Keratinocyte (primary cell): ENCODE data around the gene TP73. TPM values are rescaled to one million over a fixed set of nuclear protein-coding genes. Genes with fewer than 3 reads are reported as not detected.

Experiments
- DNase-seq: peaks from one replicate; pipeline ENCODE4 v3.0.0-alpha.2; 2011; ENCODE audit warnings: low read depth, missing footprints, low spot score
- FAIRE-seq: peaks from 2 replicates; lab custom pipeline; 2011; peaks lifted over from hg19 to GRCh38; lab: Jason Lieb, UNC
- H2AFZ ChIP-seq: 2 replicates; pipeline ENCODE4 v1.6.0; 2012; ENCODE audit warnings: low read length, control low read depth, inconsistent platforms; ENCODE audit not compliant: control insufficient read depth
- H3K27ac ChIP-seq: 2 replicates; pipeline ENCODE4 v1.5.1; 2011; ENCODE audit warnings: low read length; ENCODE audit not compliant: control insufficient read depth, insufficient read depth
- H3K27me3 ChIP-seq: 3 replicates; pipeline ENCODE4 v1.6.0; 2011; ENCODE audit warnings: low read length; ENCODE audit not compliant: control insufficient read depth, insufficient read depth; ENCODE audit errors: extremely low read depth
- H3K36me3 ChIP-seq, 2 experiments: 2 replicates in 1 of 2; 3 replicates in 1 of 2; pipeline ENCODE4 v1.5.1; 2011; ENCODE audit warnings: low read length in 2 of 2, mild to moderate bottlenecking in 1 of 2; ENCODE audit not compliant: control insufficient read depth in 2 of 2, insufficient read depth in 2 of 2; ENCODE audit errors: extremely low read depth in 1 of 2
- H3K4me1 ChIP-seq: 3 replicates; pipeline ENCODE4 v1.5.1; 2011; ENCODE audit warnings: low read length; ENCODE audit not compliant: control insufficient read depth, insufficient read depth; ENCODE audit errors: extremely low read depth
- H3K4me2 ChIP-seq: 3 replicates; pipeline ENCODE4 v1.6.0; 2011; ENCODE audit warnings: low read depth, low read length; ENCODE audit not compliant: control insufficient read depth, insufficient read depth; ENCODE audit errors: extremely low read depth
- H3K4me3 ChIP-seq, 3 experiments: fragments of 200-600 bp in 1 of 3; sonication (generic) in 1 of 3; 2 replicates in 2 of 3; 3 replicates in 1 of 3; pipeline ENCODE4 v1.5.1; 2011 to 2016; ENCODE audit warnings: low read length in 3 of 3, mild to moderate bottlenecking in 3 of 3, control low read depth in 2 of 3, inconsistent platforms in 1 of 3, low read depth in 1 of 3, mixed read lengths in 1 of 3, mixed run types in 1 of 3, moderate library complexity in 1 of 3; ENCODE audit not compliant: control insufficient read depth in 2 of 3, insufficient read depth in 2 of 3; ENCODE audit errors: extremely low read depth in 1 of 3
- H3K79me2 ChIP-seq: 2 replicates; pipeline ENCODE4 v1.6.0; 2012; ENCODE audit warnings: low read length; ENCODE audit not compliant: control insufficient read depth, insufficient read depth
- H3K9ac ChIP-seq: 3 replicates; pipeline ENCODE4 v1.6.0; 2011; ENCODE audit warnings: low read length; ENCODE audit not compliant: control insufficient read depth, insufficient read depth; ENCODE audit errors: extremely low read depth
- H3K9me1 ChIP-seq: 3 replicates; pipeline ENCODE4 v1.6.0; 2011; ENCODE audit warnings: low read length; ENCODE audit not compliant: control insufficient read depth, insufficient read depth; ENCODE audit errors: extremely low read depth
- H3K9me3 ChIP-seq: 2 replicates; pipeline ENCODE4 v1.5.1; 2012; ENCODE audit warnings: low read depth, low read length; ENCODE audit not compliant: control insufficient read depth
- H4K20me1 ChIP-seq: 3 replicates; pipeline ENCODE4 v1.6.0; 2011; ENCODE audit warnings: low read length; ENCODE audit not compliant: control insufficient read depth, insufficient read depth; ENCODE audit errors: extremely low read depth
- EZH2 ChIP-seq: IDR thresholded peaks from one replicate; pipeline ENCODE4 v1.6.1; 2012; ENCODE audit warnings: inconsistent platforms, mild to moderate bottlenecking, low read length, moderate library complexity
- dilution Hi-C: fragments of 300-500 bp; cut with MboI; formaldehyde crosslinking; loops from one replicate; pipeline ENCODE4 v1.7.0; 2020; ENCODE audit warnings: low sequenced_read_pairs; ENCODE audit not compliant: extremely low pct_ligation_motif_present
- polyA plus RNA-seq, 5 experiments: library from polyadenylated mRNA; depleted of rRNA in 3 of 5; stranded (reverse) in 3 of 5; stranded (forward) in 1 of 5; unstranded in 1 of 5; fragments of >200 nt; gene quantifications; 1 replicate in 1 of 5; 2 replicates in 3 of 5; 3 replicates in 1 of 5; pipeline versions ENCODE4 v1.2.1 to v1.2.3, GENCODE V29; 2011 to 2012; ENCODE audit warnings: missing spikeins in 2 of 5, low read depth in 1 of 5, low replicate concordance in 1 of 5
- TF ChIP-seq, protein P1 (sequence below), 3 experiments: IDR thresholded peaks in 1 of 3; conservative IDR thresholded peaks in 1 of 3; optimal IDR thresholded peaks in 1 of 3; 2 replicates in 2 of 3; 3 replicates in 1 of 3; pipeline versions ENCODE3 to v1.5.1; 2011; ENCODE audit warnings: low read length in 3 of 3, mild to moderate bottlenecking in 3 of 3, moderate library complexity in 2 of 3, control low read depth in 1 of 3, inconsistent platforms in 1 of 3; ENCODE audit not compliant: insufficient read depth in 2 of 3; ENCODE audit errors: extremely low read depth in 1 of 3

Gene TP73
- polyA plus RNA-seq, 1 donor (not counting 4 experiments of a cell fraction or from before 2014, with no cell fraction given): 0.14 TPM

DNA sequence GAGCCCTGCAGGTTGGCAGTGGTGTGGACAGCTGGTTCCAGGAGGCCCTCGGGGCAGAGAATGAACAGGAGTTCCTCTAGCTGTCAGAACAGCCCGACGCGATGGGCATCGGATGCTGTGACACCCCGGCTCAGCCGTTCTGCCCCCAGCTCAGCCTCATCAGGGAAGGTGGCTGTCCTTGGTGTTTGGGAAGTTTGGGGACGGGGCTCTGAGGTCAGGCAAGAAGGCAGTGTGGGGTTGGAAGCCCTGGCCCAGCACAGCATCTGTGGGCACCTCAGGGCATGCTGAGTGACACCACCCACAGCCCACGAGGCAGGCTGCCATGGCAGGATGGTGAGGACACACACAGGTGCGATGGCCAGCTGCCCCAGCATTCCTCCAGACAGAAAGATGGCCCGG, 59.1 kb downstream of the TP73 start:
- dilution Hi-C loops: no loop called here
- peaks cover 49% of the 10 kb centered on the region for H3K4me1 ChIP-seq
- no peak overlapping the region for H3K27ac ChIP-seq
- H3K9me1 ChIP-seq: no peaks in the 10 kb centered on the region
- H3K36me3 ChIP-seq: no peaks in the 10 kb centered on the region
- H3K4me2 ChIP-seq: peak overlapping the region; percentile 69
- peak overlapping the region in 1 of 3 experiments; percentile 5 for H3K4me3 ChIP-seq
- no peak overlapping the region for H2AFZ ChIP-seq
- no peaks in the 10 kb centered on the region for H4K20me1 ChIP-seq
- H3K79me2 ChIP-seq: no peaks in the 10 kb centered on the region
- no peak for DNase-seq
- H3K9ac ChIP-seq: peak overlapping the region; percentile 9
- no peaks in the 10 kb centered on the region for H3K9me3 ChIP-seq
- TF ChIP-seq, protein P1, sequence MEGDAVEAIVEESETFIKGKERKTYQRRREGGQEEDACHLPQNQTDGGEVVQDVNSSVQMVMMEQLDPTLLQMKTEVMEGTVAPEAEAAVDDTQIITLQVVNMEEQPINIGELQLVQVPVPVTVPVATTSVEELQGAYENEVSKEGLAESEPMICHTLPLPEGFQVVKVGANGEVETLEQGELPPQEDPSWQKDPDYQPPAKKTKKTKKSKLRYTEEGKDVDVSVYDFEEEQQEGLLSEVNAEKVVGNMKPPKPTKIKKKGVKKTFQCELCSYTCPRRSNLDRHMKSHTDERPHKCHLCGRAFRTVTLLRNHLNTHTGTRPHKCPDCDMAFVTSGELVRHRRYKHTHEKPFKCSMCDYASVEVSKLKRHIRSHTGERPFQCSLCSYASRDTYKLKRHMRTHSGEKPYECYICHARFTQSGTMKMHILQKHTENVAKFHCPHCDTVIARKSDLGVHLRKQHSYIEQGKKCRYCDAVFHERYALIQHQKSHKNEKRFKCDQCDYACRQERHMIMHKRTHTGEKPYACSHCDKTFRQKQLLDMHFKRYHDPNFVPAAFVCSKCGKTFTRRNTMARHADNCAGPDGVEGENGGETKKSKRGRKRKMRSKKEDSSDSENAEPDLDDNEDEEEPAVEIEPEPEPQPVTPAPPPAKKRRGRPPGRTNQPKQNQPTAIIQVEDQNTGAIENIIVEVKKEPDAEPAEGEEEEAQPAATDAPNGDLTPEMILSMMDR (optimal IDR thresholded peaks at IDR 0.05 in 1 of 3, IDR thresholded peaks at IDR 0.05 in 1 of 3, conservative IDR thresholded peaks at IDR 0.05 in 1 of 3; ENCODE audit: extremely low read depth in 1 of 3, insufficient read depth in 2 of 3, low read length in 3 of 3): no peak
- TF ChIP-seq EZH2: no peak
- no peak for FAIRE-seq
- H3K27me3 ChIP-seq: peaks cover 22% of the 10 kb centered on the region

DNA sequence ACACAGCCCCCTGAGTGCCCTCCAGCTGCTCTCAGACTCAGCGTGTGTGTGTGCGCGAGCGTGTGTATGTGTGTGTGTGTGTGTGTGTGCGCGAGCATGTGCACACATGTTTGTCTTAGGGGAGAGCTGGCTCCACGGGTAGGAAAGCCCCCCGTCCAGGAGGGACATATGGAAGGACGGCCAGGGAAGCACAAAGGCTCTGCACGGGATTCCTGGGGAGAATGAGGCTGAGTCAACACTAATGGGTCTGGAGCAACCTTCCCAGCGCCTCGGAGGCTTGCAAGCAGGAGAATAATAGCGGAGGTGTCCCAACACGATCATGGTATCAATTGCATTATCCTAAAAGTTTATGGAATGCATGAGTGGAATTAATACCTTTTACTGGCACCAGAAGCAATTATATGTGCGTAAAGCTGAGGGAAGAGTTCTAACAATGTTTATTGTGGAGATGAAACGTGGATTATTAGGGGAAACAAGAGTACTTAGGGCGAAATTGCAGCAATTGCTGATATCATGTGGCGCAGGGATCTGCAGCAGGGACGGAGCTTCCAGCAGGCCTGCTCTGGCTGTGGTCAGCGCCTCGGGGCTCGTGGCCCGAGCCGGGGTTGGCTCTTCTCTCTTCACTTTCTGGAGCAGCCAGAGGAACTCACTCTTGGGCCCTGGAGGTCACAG, 59.6 kb downstream of the TP73 start:
- peak overlapping the region; percentile 61 for H3K27ac ChIP-seq
- FAIRE-seq: peak; percentile 97
- H3K27me3 ChIP-seq: peaks cover 22% of the 10 kb centered on the region
- TF ChIP-seq, protein P1 (optimal IDR thresholded peaks at IDR 0.05 in 1 of 3, IDR thresholded peaks at IDR 0.05 in 1 of 3, conservative IDR thresholded peaks at IDR 0.05 in 1 of 3; ENCODE audit: extremely low read depth in 1 of 3, insufficient read depth in 2 of 3, low read length in 3 of 3): no peak
- no peak for TF ChIP-seq EZH2
- H3K9me1 ChIP-seq: no peaks in the 10 kb centered on the region
- H4K20me1 ChIP-seq: no peaks in the 10 kb centered on the region
- H3K9ac ChIP-seq: peak overlapping the region; percentile 31
- H3K4me2 ChIP-seq: peak overlapping the region; percentile 69
- H2AFZ ChIP-seq: peak overlapping the region; percentile 73
- H3K4me3 ChIP-seq: peak overlapping the region in 2 of 3 experiments; percentile 6 to 36
- H3K4me1 ChIP-seq: peaks cover 52% of the 10 kb centered on the region
- no peaks in the 10 kb centered on the region for H3K79me2 ChIP-seq
- H3K36me3 ChIP-seq: no peaks in the 10 kb centered on the region
- H3K9me3 ChIP-seq: no peaks in the 10 kb centered on the region
- dilution Hi-C loops: no loop called here
- peak; percentile 70 for DNase-seq
